ENCODE data around the gene RNF31.
A peak's percentile ranks its signal among the peaks of the same experiment; 100 is the strongest.

The RNF31 gene

DNA sequence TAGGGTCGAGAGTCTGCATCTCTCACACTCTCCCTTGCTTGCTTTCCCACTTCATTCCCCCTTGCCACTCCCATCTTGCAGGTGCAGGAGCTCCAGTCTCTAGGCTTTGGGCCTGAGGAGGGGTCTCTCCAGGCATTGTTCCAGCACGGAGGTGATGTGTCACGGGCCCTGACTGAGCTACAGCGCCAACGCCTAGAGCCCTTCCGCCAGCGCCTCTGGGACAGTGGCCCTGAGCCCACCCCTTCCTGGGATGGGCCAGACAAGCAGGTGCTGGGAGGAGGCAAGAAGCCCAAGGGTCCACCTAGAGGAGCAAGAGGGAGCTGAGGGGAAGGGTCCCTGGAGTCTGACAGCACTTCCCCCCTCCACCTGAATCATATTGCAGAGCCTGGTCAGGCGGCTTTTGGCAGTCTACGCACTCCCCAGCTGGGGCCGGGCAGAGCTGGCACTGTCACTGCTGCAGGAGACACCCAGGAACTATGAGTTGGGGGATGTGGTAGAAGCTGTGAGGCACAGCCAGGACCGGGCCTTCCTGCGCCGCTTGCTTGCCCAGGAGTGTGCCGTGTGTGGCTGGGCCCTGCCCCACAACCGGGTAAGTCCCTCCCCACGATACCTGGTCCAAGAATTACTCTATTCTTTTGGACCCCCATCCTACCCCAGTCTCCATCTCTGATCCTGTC is 4.2 kb downstream of the RNF31 start:
- ChIA-PET POLR2A (ENCODE audit: low non-redundant PET) (no interaction called here), CTCF (interaction anchor here (0.6 to 1.9 kb wide), 2 partner anchors 9 to 22 kb away, joined by 3 to 9 read pairs; partner anchors contain the start of gene IRF9)
- TF ChIP-seq, protein P1, sequence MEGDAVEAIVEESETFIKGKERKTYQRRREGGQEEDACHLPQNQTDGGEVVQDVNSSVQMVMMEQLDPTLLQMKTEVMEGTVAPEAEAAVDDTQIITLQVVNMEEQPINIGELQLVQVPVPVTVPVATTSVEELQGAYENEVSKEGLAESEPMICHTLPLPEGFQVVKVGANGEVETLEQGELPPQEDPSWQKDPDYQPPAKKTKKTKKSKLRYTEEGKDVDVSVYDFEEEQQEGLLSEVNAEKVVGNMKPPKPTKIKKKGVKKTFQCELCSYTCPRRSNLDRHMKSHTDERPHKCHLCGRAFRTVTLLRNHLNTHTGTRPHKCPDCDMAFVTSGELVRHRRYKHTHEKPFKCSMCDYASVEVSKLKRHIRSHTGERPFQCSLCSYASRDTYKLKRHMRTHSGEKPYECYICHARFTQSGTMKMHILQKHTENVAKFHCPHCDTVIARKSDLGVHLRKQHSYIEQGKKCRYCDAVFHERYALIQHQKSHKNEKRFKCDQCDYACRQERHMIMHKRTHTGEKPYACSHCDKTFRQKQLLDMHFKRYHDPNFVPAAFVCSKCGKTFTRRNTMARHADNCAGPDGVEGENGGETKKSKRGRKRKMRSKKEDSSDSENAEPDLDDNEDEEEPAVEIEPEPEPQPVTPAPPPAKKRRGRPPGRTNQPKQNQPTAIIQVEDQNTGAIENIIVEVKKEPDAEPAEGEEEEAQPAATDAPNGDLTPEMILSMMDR (conservative IDR thresholded peaks at IDR 0.05; ENCODE audit: low read depth) = no peak
- H3K27ac ChIP-seq = peak overlapping the region; percentile 28; the same call in 1 of the 2 replicates
- no peak for DNase-seq (ENCODE audit: low spot score)

DNA sequence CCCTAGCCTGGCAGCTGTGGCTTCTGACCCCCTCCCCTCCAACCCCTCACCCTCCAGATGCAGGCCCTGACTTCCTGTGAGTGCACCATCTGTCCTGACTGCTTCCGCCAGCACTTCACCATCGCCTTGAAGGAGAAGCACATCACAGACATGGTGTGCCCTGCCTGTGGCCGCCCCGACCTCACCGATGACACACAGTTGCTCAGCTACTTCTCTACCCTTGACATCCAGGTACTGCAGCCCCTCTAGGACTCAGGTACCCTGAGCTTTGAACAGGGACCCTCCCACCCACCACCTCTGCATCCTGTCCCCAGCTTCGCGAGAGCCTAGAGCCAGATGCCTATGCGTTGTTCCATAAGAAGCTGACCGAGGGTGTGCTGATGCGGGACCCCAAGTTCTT is 7.8 kb downstream of the RNF31 start:
- POLR2A ChIA-PET (ENCODE audit: low non-redundant PET) = no interaction called here
- DNase-seq (ENCODE audit: low spot score) = no peak
- H3K27ac ChIP-seq = peak overlapping the region; percentile 6; the same call in 1 of the 2 replicates
- TF ChIP-seq, protein P1 (conservative IDR thresholded peaks at IDR 0.05; ENCODE audit: low read depth) = no peak
- CTCF ChIA-PET = interaction anchor here (0.6 kb wide), 2 partner anchors 14 to 27 kb away, joined by 3 read pairs; partner anchors contain the start of gene EMC9

DNA sequence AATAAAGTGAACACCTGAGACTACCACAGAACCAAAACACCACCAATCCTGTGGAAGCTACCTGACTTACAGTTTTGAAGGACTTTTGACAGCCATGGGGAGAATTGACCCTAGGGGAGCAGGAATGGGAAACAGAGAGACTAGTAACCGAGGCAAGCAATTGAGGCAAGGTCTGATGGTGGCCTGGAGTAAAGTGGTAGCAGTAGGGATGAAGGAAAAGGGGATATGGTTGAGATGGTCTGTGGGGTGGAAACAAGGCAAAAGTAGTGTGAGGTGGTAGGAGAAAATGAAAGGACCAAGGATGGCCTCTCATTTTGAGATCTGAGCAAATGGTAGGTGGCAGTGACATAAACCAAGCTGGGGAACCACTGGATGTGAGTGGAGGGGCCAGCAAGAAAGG is 9.5 kb downstream of the RNF31 start:
- ChIA-PET POLR2A (ENCODE audit: low non-redundant PET) (no interaction called here), CTCF (interaction anchor here (0.6 kb wide), 1 partner anchor 103 kb away, joined by 3 read pairs; no protein-coding TSS in a partner anchor)
- TF ChIP-seq, protein P1 (conservative IDR thresholded peaks at IDR 0.05; ENCODE audit: low read depth) = no peak
- peak overlapping the region; percentile 53 for H3K27ac ChIP-seq
- no peak for DNase-seq (ENCODE audit: low spot score)

DNA sequence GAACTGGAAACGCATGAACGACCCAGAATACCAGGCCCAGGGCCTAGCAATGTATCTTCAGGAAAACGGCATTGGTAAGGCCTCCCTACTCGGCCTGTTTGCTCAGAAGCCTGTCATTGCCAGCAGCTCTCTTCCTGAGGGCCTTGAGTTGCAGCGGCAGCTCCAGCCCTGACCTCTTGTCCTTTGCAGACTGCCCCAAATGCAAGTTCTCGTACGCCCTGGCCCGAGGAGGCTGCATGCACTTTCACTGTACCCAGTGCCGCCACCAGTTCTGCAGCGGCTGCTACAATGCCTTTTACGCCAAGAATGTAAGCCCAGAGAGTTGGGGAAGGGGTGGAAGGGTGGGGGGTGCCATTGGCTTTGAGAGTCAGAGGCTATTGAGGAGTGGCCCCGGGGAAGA is 10.0 kb downstream of the RNF31 start:
- H3K27ac ChIP-seq = peak overlapping the region; percentile 53
- ChIA-PET CTCF (interaction anchor here (0.5 to 0.6 kb wide), 2 partner anchors 48 to 104 kb away, joined by 3 read pairs; no protein-coding TSS in a partner anchor), POLR2A (ENCODE audit: low non-redundant PET) (no interaction called here)
- TF ChIP-seq, protein P1 (conservative IDR thresholded peaks at IDR 0.05; ENCODE audit: low read depth) = no peak
- DNase-seq (ENCODE audit: low spot score) = no peak

DNA sequence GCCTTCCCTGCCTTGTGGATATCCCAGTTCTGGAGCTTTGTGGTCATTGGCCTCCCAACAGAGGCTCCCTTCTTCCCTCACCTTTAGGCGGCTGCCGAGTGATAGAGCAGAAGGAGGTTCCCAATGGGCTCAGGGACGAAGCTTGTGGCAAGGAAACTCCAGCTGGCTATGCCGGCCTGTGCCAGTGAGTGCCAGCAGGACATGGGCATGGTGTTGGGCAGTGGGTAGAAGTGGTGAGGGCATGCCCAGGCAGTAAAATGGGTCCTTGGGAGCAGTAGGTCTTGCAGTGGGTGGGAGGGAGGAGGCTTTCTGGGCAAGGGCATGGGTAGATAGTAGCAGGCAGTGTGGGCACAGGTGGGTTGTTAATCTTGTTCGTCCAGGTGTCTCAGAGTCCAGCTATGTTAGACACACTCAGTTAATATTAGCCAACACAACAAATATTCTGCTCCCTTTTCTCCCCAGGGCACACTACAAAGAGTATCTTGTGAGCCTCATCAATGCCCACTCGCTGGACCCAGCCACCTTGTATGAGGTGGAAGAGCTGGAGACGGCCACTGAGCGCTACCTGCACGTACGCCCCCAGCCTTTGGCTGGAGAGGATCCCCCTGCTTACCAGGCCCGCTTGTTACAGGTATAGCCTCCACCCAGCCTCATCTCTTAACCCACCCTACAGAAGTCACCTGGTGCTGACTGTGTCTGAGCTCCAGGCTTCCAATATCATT is 12.6 kb downstream of the RNF31 start:
- H3K27ac ChIP-seq = peak overlapping the region; percentile 90
- ChIA-PET POLR2A (ENCODE audit: low non-redundant PET) (no interaction called here), CTCF (interaction anchor here (0.6 to 2.0 kb wide), 6 partner anchors 8 to 54 kb away, joined by 3 to 10 read pairs (median 6); partner anchors contain the start of genes PSME1, PSME2 and RNF31)
- TF ChIP-seq, protein P1 (conservative IDR thresholded peaks at IDR 0.05; ENCODE audit: low read depth) = no peak
- no peak for DNase-seq (ENCODE audit: low spot score)

DNA sequence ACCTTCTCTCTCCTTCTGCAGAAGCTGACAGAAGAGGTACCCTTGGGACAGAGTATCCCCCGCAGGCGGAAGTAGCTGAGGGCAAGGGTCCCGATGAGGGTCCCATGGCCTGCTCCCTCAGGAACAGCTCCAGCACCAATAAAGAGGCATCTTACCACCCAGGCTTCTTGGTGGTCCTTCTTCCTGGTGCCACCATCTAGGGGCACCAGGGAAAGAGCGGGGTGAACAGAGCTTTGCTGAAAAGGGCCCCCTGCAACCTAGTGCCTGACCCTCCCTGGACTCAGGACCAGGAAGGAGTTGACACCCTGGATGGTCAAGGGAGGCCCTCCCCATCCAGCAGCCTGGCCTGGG is 13.2 kb downstream of the RNF31 start:
- POLR2A ChIA-PET (ENCODE audit: low non-redundant PET) = interaction anchor here (1.2 to 1.3 kb wide), 2 partner anchors 11 to 46 kb away, joined by 4 read pairs; partner anchors contain the start of gene DCAF11
- TF ChIP-seq, protein P1 (conservative IDR thresholded peaks at IDR 0.05; ENCODE audit: low read depth) = no peak
- H3K27ac ChIP-seq = peak overlapping the region; percentile 90
- DNase-seq (ENCODE audit: low spot score) = no peak
- CTCF ChIA-PET = interaction anchor here (0.6 to 2.0 kb wide), 12 partner anchors 9 to 102 kb away, joined by 3 to 10 read pairs (median 4); partner anchors contain the start of genes PSME1, PSME2 and RNF31
